HepG2 (cell line): ENCODE results near the gene PRKN.

ENCODE experiments used
- CERS6 ChIP-seq: sonication (generic); formaldehyde crosslinking; IDR thresholded peaks from 2 replicates; pipeline ENCODE4 v1.5.0; 2020; ENCODE audit warnings: missing genetic modification reagents
- CTCF ChIP-seq: sonication (generic); formaldehyde crosslinking; IDR thresholded peaks from 2 replicates; pipeline ENCODE4 v1.5.0; 2020; ENCODE audit warnings: mild to moderate bottlenecking, missing genetic modification reagents, moderate library complexity
- GABPA ChIP-seq, 2 experiments: IDR thresholded peaks; 2 replicates each; pipeline ENCODE4 v1.6.1; 2011 to 2016; ENCODE audit warnings: low read depth in 2 of 2, low read length in 1 of 2, missing biosample characterization in 1 of 2, missing genetic modification characterization in 1 of 2
- HOMEZ ChIP-seq: IDR thresholded peaks from 2 replicates; pipeline ENCODE4 v1.6.1; 2016; ENCODE audit warnings: low read depth
- MZF1 ChIP-seq: sonication (generic); formaldehyde crosslinking; IDR thresholded peaks from 2 replicates; pipeline ENCODE4 v1.8.1; 2023; ENCODE audit warnings: mild to moderate bottlenecking, missing genetic modification reagents, borderline replicate concordance
- POLR2AphosphoS5 ChIP-seq: IDR thresholded peaks from 2 replicates; pipeline ENCODE4 v1.6.1; 2012; ENCODE audit warnings: low read depth, low read length
- REPIN1 ChIP-seq: sonication (generic); formaldehyde crosslinking; IDR thresholded peaks from 2 replicates; pipeline ENCODE4 v1.8.0; 2022; ENCODE audit warnings: missing genetic modification reagents, low read depth, mild to moderate bottlenecking, borderline replicate concordance
- U2AF2 ChIP-seq: fragments of 200-400 bp; formaldehyde crosslinking; IDR thresholded peaks from 2 replicates; pipeline ENCODE4 v1.6.1; 2017; ENCODE audit warnings: low read depth, mild to moderate bottlenecking, low read length
- ZFX ChIP-seq: sonication (generic); formaldehyde crosslinking; IDR thresholded peaks from 2 replicates; pipeline ENCODE4 v1.4.0; 2020; ENCODE audit warnings: mild to moderate bottlenecking, low read depth, missing genetic modification reagents, moderate library complexity
- ZNF18 ChIP-seq: sonication (generic); formaldehyde crosslinking; IDR thresholded peaks from 2 replicates; pipeline ENCODE4 v1.8.0; 2022; ENCODE audit warnings: mild to moderate bottlenecking, missing genetic modification reagents; ENCODE audit not compliant: insufficient replicate concordance
- ZNF512B ChIP-seq: sonication (generic); formaldehyde crosslinking; IDR thresholded peaks from 2 replicates; pipeline ENCODE4 v1.5.1; 2020; ENCODE audit warnings: missing genetic modification reagents, mild to moderate bottlenecking, borderline replicate concordance
- ZNF687 ChIP-seq: sonication (generic); formaldehyde crosslinking; IDR thresholded peaks from 2 replicates; pipeline ENCODE4 v1.5.1; 2020; ENCODE audit warnings: mild to moderate bottlenecking, missing genetic modification reagents, moderate library complexity

GRCh38 chr6:161740486-161740885 is 987.1 kb downstream of the PRKN start:
- TF ChIP-seq CERS6 (no peak), HOMEZ (CRISPR knock-in tag) (no peak), ZNF687 (CRISPR knock-in tag) (no peak), U2AF2 (no peak), CTCF (CRISPR knock-in tag) (no peak), GABPA (IDR thresholded peaks at IDR 0.05; ENCODE audit: low read depth, low read length) (no peak), GABPA (CRISPR knock-in tag; IDR thresholded peaks at IDR 0.05; ENCODE audit: low read depth) (no peak), ZNF512B (CRISPR knock-in tag) (no peak), MZF1 (no peak), ZNF18 (no peak), REPIN1 (no peak), POLR2AphosphoS5 (no peak), ZFX (CRISPR knock-in tag) (no peak)
